Muscle of arm (tissue), 12 donors: ENCODE measurements around the gene SLC35E2B. TPM values are rescaled to one million over a fixed set of nuclear protein-coding genes. Genes with fewer than 3 reads are reported as not detected.
"Not testable (repeated sequence)": the region's sequence is repeated elsewhere in the genome, so short reads cannot be mapped to it uniquely, and the experiment has no call there.

Source experiments
- DNase-seq: peaks from one replicate; pipeline ENCODE4 v3.0.0-alpha.2; 2013
- polyA plus RNA-seq, 12 donors: library from polyadenylated mRNA; unstranded; fragments of 120-200 nt; gene quantifications; one replicate each; pipeline ENCODE4 v1.2.1, GENCODE V29; 2013; ENCODE audit not compliant: insufficient read length in 12 of 12

Gene SLC35E2B
- polyA plus RNA-seq, 12 donors = 31.9 to 69.2 (median 40.9) TPM; not detected in 1

DNA sequence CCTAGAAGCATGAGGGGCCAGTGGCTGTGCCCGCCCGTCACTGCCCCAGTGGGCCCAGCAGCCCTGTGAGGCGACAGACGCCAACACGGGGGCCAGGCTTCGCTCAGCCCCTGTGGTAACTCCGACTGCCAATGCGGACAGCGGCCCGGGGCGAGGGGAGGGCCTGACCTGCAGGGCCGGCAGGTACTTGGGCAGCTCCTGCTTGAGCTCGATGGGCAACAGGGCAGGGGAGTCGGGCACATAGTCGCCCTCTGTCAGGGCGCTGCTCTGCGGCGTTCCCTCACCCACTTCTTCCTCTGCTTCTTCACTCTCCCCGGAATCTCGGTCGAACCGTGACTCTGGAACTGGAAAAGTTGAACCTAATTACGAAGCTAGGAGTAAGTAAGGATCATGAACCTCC is 14.6 kb upstream of the SLC35E2B start:
- not testable (repeated sequence) for DNase-seq

DNA sequence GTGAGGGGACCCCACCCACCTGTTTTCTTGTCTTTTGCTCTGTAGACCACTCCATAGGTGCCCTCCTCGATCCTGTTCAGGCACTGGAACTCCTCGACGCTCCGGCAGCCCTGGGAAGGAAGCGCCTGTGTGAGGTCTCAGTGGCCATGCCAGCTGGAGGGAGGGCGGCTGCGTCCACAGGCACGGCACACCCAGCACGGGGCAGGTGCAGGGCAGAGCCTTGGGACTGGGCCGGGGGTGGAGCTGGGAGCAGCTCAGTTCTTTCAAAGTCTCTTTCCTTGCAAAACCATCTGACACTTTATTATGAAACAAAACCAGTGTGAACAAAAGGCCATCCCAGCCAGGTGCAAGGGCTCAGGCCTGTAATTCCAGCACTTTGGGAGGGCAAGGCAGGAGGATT is 13.0 kb upstream of the SLC35E2B start:
- DNase-seq = not testable (repeated sequence)

- DNase-seq = not testable (repeated sequence)
Measured at GRCh38 chr1:1704284-1704957, 11.8 kb upstream of the SLC35E2B start.

DNA sequence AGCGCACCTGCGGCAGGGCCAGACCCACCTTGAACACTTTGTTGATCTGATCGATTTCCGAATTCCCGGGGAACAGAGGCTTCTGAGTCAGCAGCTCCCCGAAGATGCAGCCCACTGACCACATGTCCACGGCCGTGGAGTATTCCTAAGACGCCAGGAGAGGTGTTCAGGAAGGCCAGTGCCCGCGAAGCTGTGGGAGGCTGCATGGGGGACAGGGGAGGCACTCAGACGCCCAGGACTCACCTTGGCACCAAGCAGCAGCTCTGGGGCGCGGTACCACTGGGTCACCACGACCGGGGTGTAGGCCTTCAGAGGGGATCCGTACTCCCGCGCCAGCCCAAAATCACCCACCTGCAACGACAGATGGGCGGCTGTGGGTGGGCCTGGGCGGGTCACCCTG is 11.2 kb upstream of the SLC35E2B start:
- no peak for DNase-seq

DNA sequence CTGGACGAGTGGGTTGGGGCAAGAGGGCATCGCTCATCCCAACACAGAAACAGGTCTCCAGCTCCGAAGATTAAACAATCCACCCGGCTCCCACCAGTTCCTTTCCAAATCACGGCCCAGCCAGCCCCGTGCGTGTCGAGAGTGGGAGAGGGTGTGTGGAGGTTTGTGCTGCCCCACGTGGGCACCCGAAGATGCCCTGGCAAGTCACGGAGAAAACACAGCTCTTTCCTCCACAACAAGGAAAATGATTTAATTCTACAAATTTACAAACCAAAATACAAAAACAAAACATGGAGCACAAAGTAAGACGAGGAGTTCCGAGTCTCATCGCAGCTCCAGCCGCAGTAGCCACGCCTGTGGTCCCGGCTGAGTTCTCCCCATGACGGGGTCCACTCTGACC is 9.9 kb upstream of the SLC35E2B start:
- not testable (repeated sequence) for DNase-seq

DNA sequence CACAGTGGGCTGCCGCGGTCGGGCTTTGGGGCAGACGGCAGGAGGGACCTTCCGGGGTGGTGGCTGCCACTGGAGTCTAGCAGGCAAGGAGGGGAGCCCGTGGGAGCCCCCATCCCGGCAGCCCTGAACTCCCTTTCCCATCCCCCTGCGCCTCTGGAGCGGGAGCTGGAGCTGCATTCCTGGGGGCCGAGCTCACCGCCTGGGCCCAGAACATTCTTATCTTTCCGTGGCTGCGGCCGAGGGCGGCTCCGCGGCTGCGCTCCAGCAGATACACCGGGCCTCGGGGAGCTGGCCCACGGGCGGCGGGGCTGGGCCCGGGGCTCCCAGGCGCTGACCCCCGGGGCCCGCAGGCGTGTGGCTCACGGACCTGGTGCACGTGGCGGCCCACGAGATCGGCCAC is 8.0 kb upstream of the SLC35E2B start:
- DNase-seq = not testable (repeated sequence)

- not testable (repeated sequence) for DNase-seq
Measured at GRCh38 chr1:1700067-1700466, 7.5 kb upstream of the SLC35E2B start.

- DNase-seq = not testable (repeated sequence)
Measured at GRCh38 chr1:1699061-1699460, 6.5 kb upstream of the SLC35E2B start.

DNA sequence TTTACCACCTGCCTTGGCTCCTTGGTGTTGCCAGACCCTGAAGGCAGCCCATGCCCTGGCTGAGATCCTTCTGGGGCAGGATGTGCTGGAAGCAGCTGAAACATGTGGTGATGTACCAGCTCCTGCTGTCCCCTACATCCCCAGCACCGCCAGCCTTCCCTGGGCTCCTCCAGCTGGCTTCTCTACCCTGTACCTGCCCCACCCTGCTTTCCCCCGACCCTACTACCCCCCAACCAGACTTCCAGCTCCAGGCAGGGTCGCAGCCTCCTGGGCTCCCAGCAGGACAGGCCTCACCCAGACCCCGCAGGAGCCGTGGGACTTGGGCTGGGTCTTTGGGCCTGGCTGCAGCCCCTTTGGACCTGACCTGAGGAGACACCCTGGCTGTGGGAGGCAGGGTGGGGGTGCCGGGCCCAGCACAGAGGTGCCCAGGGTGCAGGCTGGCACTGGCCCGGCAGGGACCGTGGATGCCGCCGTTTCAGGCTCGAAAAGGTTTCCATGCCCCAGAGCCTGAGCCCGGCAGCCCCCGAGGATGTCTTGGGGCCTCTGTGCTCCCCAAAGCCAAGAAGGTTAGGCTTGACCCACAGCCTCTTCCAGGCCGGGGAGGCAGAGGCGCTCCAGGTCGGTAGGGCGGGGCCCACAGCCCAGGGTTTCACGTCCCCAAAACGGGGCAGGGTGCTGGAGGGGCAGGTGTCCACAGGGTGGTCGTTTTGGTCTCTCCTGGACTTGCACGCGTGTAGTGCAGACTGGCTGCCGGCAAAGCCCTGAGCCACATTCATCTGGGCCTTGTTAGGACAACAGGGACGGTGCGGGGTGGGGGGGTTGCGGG is 5.0 kb upstream of the SLC35E2B start:
- DNase-seq = not testable (repeated sequence)

DNA sequence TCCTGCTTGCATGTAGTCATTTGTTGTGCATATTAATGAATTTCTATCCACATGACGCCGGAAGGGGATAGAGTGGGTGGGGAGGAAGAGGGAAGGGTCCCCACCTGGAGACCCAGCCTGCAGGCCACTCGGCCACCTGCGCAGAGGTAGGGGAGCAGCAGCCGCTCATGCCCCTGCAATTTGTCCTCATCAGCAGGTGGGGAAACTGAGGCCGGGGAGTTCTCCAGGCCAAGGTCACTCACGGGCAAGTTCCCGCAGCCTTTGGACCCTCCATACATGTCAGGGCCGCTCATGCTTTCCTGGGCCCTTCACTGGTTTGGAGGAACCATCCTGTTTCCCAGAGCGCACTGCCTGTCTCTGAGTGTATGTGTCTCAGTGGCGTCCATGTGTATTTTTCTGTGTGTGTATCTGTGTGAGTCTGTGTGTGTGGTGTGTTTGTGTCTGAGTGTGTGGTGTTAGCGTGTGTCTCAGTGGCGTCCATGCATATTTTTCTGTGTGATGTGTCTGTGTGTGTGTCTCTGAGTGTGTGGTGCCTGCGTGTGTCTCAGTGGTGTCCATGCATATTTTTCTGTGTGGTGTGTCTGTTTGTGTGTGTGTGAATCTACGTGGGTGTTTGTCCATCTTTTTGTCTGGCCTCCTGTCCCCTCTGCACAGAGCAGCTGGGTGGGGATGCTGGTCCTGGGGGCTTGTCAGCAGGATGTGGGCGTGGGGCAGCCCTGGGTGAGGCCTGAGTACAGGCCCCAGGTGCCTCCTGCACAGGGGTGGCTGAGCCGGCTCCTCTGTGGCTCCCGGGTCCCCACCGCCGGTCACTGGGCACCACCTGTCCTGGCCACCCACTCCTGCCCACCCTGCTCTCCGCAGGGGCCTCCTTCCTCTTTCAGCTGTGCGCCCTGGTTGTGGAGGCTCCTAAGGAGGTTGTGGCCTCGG is 4.1 kb upstream of the SLC35E2B start:
- DNase-seq = not testable (repeated sequence)

DNA sequence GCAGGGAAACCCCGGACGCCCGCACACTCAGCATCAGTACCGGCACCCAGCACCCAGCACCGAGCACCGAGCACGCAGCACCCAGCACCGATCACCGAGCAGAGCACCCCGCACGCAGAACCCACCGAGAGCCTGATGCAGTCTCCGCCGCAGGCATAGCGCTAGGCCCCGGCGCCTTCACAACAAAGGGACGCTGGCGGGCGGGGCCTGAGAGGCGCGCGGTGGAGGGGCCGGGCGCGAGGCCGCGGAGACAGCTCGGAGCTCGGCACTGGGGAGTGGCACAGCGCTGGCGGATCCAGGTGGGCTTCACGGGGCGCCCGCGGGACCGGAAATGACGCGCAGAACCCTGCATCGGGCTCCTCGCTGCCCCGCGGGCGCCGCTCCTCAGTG is 276 bp downstream of the SLC35E2B start:
- DNase-seq = peak; percentile 48

- DNase-seq = not testable (repeated sequence)
Measured at GRCh38 chr1:1691443-1691842, 1.2 kb downstream of the SLC35E2B start.

- DNase-seq = not testable (repeated sequence)
Measured at GRCh38 chr1:1689526-1689925, 3.1 kb downstream of the SLC35E2B start.

GRCh38 chr1:1687846-1688245 is 4.7 kb downstream of the SLC35E2B start:
- no peak for DNase-seq

DNA sequence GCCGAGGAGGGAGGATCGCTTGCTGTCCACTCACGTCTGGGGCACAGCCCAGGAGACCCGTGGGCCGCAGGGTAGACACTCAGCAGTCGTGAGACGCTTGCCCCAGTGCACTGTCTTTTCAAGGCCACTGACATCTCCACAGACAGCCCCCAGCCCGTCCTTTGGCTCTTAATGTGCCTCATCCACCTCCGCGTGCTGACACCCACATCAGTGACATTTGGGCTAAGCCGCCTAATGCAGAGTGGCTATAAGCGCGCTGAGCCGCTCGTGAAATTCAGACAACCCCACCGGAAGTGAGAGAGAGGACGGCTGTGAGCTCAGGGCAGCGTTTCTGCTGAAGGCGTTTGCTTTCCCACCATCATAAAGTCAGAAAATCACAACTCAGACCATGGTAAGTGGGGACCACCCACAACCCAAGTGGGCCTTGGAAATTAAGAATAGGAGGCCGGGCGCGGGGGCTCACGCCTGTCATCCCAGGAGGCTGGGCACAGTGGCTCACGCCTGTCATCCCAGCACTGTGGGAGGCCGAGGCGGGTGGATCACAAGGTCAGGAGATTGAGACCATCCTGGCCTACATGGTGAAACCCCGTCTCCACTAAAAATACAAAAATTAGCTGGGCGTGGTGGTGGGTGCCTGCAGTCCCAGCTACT is 8.4 kb downstream of the SLC35E2B start:
- no peak for DNase-seq

- no peak for DNase-seq
Measured at GRCh38 chr1:1683104-1683905, 9.3 kb downstream of the SLC35E2B start.

GRCh38 chr1:1680912-1681273 is 11.7 kb downstream of the SLC35E2B start:
- DNase-seq = no peak

GRCh38 chr1:1680031-1680911 is 12.3 kb downstream of the SLC35E2B start:
- no peak for DNase-seq

GRCh38 chr1:1678581-1679380 is 13.8 kb downstream of the SLC35E2B start:
- no peak for DNase-seq
